HTERT RPE-1 (cell line): Measurements from ENCODE around the gene SS18L1.
"Not testable (repeated sequence)": the region's sequence is repeated elsewhere in the genome, so short reads cannot be mapped to it uniquely, and the experiment has no call there.

Experiments
- in situ Hi-C: fragments of 300-500 bp; cut with MboI; formaldehyde crosslinking; loops from 4 replicates; pipeline ENCODE4 v1.14.3; 2020; ENCODE audit warnings: low sequenced_read_pairs

SS18L1 gene

DNA sequence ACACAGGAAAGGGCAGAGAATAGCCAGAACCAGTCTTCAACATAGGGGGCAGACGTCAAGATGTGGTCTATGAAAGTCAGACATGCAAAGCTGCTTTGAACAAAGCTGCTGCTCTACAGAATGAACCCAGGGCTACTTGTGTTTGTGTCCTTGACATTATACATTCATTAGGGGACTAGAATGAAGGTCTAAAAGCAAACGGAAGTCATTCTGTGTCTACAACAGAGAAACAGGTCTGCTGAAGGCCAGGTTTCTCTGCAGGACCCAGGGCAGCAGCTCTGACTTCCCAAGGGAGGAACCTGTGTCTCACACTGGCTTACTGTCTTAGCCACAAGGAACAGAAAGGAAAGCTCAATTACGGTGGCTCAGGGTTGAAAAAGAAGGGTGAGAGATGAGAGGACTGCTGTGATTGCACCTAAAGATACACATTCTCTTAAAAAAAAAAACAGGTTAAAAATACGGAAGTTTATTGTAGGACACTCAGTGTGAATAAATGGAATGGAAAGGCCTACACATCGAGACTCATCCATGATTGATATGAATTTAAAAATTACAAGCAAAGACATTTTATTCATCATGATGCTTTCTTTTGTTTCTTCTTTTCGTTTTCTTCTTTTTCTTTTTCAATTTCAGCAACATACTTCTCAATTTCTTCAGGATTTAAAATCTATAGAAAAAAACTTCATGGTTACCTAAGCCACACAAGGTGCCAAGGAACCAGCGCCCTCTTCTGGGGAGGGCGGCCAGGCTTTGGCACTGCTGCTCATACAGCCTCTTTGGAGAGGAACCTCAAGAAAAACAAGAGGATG, 7.1 kb upstream of the SS18L1 start:
- in situ Hi-C loops: no loop called here

DNA sequence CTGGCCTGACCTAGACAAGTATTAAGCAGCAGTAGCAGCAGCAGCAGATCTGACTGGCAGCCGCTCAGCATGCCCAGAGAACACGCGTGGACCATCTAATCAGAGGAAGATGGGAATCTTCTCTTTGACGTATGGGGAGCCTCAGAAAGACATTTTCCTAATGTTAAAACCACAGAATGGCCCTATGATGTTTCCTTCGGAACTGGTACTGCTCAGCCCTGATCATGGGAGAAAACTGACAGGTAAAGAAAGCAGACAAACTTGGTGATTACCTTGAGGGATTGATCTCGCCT, 6.5 kb upstream of the SS18L1 start:
- in situ Hi-C loops: no loop called here

DNA sequence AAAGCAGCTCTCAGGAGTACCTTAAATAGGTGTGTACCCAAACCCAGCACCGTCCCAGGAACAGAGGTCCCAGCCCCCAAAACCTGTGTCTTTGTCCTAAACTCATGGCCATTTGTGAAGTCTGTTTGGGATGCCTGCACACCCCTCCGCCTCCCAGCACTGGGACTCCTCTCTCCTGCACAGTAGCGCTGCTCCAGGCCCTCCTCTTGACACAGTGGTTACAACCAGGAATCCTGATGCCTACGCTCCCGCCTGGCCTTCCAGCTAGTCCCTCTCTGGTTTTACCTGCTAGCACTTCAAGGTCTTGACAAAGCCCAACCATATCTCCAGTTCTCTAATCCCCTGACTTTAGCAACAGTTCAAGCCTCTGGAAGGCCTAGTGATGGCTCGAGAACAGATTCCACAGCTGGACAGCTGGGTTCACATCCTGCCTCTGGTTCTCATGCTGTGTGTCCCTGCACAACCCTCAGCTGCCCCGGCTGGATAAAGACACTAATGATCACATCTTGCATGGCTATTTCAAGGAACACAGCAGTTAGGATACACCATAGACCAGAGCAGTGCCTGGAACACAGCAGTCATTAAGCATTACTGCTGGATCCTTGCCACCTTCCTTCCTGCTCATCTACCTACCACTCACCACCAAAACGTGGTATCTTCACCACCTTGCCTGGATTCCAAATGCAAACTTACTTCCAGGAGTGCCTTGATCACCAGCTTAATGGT, 5.9 kb upstream of the SS18L1 start:
- in situ Hi-C loops: no loop called here

DNA sequence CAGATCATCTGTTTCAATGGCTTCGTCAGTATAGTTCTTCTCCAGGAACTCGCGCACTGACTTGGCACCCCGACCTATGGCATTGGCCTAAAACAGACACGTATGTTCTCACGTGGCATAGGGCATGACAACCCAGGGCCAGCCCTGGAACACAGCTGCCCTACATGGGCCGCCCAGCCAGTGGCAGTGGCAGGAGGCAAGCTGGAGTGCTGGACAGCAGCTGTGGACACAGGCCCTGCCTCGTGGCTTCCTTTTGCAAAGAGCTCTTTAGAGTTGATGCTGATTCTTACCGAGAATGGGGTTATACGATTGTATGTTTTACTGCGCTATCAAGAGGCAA, 5.4 kb upstream of the SS18L1 start:
- in situ Hi-C loops: no loop called here

DNA sequence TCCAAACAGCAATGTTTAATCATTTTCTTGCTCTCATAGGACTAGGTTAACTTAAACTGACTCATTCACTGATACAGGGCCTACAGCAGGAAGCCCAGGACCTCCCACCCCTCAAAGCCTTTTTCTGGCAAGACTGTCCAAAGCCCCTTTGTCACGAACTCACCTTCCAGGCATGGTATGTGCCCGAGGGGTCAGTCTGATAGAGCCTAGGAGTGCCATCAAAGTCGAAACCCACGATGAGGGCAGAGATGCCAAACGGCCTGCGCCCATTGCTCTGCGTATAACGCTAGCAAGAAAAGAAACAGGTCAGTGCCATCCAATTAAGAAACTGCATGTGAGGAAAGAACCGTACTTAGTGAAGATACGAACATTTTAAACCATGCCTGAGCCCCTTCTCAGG, 4.7 kb upstream of the SS18L1 start:
- in situ Hi-C loops: no loop called here

DNA sequence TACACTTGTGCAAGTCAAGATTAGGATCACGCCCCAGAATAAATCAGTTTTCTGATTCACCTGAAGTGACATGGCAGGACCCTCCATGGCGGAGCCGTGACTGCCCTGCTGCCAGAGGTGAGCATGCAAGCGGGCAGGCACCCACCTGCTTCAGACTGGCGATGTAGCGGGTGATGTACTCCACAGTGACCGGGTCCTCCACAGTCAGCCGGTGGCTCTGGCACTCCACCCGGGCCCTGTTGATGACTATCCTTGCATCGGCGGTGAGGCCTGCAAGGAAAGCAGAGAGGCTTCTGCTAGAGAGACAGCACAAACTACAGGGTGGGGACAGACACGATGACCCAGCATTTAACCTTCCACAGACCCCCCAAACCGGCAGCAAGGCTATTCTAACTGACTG, 3.9 kb upstream of the SS18L1 start:
- in situ Hi-C loops: no loop called here

DNA sequence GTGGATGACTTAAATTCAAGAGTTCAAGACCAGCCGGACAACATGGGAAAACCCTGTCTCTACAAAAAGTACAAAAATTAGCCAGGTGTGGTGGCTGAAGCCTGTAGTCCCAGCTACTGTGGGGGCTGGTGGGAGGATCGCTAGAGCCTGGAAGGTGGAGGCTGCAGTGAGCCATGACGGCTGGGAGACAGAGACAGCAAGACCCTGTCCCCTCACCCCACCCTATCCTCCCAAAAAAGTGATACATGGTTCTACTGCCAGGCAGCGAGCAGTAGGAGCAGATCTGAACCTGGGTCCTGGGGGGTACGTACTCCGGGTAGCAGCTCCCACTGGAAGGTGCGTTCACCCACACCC, 2.5 kb upstream of the SS18L1 start:
- in situ Hi-C loops: no loop called here

DNA sequence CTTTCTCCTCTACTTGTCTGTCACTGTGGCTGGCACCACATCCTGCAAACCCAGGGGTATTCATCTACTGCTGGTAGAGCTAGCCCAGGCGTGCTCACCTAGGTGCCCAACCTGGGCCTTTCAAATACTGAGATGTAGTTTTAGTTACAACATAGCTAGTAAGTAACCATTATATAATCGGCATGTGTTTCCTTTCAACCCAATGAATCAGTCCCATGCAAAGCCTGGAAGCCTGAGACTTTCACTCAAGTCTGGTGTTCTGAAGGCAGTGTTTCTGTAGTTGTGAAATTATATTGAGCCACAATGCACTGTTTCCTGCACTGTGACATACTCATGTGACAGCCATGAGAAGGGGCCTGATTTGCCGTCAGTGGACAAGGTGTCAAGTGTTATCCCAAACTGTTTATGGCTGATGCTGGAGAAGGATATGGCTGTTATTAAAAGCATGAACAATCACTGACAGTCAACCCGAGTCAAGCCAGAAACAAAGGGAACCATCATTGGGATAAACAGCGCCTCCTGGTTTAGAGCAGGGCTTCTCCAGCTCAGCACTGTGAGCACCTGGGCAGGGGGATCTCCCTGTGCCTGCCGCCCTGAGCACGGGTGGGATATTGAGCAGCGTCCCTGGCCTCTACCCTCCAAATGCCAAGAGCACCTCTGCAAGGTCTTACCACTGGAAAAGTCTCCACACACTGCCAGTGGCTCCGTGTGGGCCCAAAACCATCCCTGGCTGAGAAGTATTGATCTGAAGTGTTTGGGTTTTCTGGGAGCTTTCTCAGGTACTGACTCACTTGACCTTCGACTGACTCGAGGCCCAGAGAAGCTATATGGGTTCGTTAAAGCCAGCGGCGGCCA, 1.9 kb upstream of the SS18L1 start:
- in situ Hi-C loops: no loop called here

DNA sequence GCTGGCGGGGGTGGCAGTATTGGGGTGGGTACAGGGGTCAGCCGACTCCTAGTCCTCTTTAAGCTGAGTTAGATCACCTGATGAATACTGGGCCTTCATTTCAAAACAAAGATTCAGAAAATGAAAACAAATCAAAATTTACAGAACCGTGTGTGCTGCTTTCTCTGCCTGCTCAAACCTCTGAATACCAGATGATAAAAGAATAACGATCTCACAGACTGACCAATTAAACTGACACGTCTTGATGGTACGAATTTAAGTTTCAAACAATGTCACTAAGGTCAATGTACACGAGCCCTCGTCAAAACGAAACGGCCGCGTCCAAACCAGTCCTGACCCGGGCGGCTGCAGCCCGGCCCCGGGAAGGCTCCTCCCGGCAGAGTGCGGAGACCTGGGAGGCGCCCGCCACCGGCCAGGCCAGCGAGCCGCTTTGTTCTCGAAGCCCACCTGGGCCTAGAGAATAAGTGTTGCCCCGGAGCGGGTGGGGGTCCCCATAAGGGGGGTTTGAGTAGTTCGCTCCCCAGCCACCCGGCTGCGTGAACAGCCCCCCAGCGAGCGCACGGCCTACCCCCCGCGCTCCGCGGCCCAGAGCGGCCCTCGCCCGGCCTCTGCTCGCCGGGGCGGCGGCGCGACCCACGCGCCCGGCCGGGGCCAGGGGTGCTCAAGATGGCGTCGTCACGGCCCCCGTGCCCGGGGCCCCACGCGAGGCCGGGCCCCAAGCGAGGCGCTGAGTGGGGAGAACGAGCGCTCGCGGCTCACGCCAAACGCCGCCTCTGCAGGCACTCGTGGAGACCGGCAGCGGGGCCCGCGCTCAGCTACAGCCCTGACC, 1.1 kb upstream of the SS18L1 start:
- in situ Hi-C loops: no loop called here

DNA sequence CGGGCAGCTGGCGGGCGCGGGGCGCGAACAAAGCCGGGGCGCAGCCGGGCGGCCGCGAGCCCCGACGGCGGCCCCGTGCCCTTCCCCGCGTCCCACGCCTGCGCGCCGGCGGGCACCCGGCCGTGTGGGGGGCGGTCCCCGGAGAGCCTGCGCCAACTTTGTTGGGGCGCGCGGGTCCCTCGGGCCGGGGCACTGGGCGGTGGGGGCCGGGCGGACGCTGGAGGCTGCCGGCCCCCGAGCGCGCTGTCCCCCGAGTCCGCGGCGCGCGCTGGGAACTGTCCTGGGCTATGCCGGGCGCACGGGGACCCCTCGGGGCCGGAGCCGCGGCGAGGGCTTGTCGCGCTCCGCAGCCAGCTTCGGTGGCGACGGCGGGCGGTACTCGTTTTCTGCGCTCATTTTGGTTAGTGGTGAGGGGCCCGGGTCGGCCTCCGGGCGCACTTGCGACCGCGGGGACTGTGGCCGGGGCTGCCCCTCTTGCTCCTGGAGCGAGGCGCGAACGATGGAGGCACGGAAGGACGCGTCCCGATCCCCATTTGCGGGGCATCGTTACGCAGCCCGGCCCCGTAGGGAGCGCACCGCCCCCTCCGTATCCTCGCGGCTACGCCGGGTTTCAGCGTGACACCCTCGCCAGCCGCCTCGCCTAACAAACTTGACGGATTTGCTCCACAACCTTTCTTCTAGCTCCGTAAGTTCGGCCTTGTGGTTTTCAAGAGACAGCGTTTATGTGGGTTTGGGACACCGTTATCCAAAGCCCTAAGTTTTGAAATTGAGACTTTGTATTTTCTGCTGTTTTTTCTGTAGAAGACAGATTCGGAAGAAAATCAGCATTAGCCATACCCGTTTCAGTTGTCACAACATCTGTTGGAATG, 622 bp downstream of the SS18L1 start:
- in situ Hi-C loops: no loop called here

DNA sequence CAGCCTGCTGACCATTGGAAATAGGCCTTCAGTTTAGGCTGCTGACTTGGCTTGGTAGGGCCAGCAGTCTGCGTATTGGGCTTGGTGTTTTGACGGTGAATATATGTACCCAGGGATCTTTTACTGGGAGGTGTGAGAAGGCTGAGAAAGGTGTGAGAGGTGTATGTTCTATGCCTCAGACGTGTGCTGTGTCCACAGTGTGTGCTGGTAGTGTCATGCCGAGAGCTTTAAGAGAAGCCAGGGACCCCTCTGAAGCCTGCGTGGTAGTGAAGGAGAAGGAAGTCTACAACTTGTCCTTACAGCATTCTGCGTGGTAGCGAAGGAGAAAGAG, 2.1 kb downstream of the SS18L1 start:
- in situ Hi-C loops: no loop called here

DNA sequence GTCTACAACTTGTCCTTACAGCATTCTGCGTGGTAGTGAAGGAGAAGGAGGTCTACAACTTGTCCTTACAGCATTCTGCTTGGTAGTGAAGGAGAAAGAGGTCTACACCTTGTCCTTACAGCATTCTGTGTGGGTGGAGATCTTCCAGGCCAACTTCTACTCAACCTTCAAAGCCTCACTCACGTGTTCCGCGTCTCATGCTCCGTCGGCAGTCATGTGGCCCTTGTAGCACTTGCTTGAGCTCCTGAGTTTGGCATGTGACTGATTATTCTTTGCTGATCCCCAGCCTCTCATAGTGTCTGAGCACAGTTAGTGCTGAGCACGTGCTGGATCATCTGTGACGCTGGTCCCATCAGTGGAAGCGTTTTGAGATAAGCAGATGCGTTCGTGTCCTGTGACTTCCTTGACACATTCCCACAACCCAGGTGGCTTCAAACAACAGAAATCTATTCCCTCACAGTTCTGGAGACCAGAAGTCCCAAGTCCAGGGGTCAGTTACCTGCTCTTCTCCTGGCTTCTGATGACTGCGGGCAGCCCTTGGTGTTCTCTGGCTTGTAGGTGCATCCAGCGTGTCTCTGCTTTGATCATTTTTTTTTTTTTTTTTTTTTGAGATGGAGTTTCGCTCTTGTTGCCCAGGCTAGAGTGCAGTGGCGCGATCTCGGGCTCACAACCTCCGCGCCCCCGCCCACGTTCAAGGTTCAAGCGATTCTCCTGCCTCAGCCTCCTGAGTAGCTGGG, 2.6 kb downstream of the SS18L1 start:
- in situ Hi-C loops: no loop called here

DNA sequence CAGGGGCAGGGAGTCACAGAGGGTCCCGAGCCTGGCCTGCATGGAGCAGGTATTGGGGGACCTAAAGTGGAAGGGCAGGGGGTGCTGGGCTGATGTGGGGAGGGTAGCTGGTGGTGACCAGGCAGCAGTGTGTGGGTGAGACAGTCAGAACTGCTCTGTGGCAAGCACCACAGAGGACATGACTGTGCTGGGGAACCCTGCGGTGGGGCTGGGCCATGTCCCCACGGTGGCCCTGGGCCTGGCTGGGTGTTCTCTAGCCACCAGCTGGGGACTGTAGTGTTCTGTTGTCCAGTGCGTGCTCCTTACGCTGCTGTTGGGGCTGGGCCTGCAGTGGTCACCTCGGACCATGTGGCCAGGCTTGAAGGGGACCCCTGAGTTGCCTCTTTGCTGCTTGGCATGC, 3.6 kb downstream of the SS18L1 start:
- in situ Hi-C loops: no loop called here

DNA sequence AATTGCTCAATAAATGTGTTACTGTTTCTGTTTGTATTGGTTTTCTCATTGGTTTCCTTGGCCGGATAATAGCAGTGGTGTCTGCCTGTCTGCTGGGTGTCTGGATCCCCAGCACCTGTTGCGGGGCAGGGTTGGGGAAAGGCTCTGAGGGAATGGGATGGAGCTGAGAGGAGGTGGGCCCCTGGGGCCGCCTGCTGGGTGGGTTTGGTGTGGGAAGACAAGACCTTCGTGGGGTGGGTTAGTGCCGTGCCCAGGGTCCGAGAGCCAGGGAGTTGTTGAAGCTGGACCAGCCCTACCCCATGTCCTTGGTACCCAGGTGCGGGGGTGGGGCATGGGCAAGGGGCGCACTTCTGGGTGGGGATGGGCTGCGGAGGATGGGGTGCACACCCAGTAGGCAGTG, 4.0 kb downstream of the SS18L1 start:
- in situ Hi-C loops: no loop called here

DNA sequence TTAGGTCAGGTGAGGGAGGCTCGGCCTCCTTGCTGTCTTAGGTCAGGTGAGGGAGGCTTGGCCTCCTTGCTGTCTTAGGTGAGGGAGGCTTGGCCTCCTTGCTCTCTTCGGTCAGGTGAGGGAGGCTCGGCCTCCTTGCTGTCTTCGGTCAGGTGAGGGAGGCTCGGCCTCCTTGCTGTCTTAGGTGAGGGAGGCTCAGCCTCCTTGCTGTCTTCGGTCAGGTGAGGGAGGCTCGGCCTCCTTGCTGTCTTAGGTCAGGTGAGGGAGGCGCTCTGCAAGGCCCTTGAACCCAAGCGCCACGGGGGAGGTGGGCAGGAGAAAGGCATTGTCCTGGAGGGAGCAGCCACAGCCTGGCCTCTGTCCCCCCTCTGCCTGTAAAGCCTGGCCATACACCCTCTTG, 4.8 kb downstream of the SS18L1 start:
- in situ Hi-C loops: not testable (repeated sequence)

DNA sequence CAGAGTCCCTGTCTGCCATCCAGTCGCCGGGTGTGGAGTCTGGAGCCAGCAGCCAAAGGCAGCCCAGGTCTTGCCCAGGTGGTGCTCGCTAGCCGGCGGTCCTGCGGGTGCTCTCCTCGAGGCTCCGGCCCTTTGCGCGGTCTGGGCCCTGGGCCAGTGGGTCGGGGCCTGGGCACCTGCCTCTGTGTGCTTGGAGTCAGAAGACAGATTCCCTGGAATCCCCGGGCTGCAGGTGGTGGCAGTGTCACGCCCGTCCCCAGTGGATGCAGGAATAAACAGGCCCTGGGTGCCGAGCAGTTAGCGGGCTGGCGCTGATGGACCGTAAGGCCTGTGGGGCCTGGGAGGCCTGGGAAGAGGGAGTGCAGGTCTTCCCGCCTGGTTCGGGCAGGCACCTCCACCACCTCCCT, 5.3 kb downstream of the SS18L1 start:
- in situ Hi-C loops: no loop called here

DNA sequence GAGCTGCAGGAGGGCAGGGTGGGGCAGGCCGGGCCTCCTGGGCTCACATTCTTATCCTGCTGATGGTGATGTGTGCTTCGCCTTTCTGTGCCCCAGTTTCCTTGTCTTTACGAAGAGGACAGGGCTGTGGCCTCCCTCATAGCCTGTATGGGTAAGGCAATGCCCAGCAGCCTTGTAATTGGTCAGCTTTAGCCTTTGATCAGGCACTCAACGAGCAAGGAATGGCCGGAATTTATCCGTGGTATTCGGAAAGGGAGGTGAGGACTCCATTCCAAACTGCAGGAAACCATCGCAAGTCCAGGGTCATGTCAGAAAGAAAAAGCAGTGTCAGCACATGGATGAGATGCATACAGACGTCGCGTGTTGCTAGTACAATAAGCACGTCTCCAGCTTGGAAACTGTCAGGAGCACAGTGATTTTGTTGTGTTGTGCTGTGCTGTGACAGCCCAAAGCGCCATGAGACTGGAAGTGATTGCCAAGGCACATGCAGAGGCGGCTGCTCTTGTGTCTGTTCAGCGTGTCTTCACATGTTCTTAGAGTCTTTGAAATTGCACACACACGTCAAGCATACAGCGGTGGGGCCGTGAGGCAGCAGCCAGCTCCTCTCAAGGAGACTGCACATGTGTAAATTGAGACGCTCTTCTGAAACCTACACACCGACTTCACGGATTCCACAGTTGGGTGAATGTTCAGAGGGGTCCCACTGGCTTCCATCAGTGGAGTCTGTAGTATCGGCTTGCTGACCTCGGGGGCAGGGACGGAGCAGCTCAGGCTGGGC, 6.2 kb downstream of the SS18L1 start:
- in situ Hi-C loops: no loop called here

DNA sequence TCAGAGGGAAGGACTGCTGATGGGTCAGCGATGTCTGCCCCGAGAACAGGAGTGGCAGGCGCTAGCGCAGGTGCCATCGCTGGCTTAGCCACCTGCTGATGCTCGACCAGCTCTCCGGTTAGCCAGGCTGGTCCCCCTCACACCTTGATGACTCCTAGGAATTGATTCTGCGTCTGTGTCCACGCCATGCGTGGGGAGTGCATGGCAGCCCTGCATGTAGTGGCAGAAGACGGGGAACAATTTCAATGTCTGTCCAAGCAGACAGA, 6.7 kb downstream of the SS18L1 start:
- in situ Hi-C loops: no loop called here

DNA sequence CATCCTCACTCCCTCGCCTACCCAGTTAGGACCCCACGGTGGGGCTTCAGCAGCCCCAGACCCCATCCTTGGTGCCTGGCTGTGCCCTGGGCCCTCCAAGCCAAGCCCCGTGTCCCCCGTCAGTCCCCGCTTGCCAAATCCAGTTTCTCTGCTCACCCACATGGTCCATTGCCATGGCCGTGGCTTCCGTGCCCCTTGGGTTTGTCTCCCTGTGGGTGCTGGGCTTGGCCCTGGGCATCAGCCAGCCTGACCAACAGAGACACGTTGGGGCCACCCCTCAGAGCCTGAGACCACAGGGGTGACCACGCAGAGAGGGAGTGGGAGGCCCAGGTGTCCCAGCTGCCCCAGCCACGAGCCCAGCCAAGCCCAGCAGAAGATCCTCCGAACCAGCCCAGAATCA, 7.7 kb downstream of the SS18L1 start:
- in situ Hi-C loops: no loop called here
